Sigmoid colon (tissue), 4 donors: ENCODE data around the gene ZNF492.

Source experiments
- POLR2A ChIP-seq, 2 donors: fragments of 450-650 bp; IDR thresholded peaks; one replicate each; pipeline ENCODE4 v1.6.1; 2016; ENCODE audit warnings: antibody characterized with exemption in 2 of 2, mild to moderate bottlenecking in 2 of 2, moderate library complexity in 2 of 2
- POLR2AphosphoS5 ChIP-seq, 4 donors: sonication (generic); formaldehyde crosslinking; IDR thresholded peaks; one replicate each; pipeline ENCODE4 v1.6.1; 2017; ENCODE audit warnings: antibody characterized with exemption in 4 of 4
- TF ChIP-seq, protein P1 (sequence below), 4 experiments: fragments of 450-650 bp in 3 of 4; fragments of 200-600 bp in 1 of 4; IDR thresholded peaks; one replicate each; pipeline ENCODE4 v1.5.1; 2016 to 2019; ENCODE audit warnings: antibody characterized with exemption in 4 of 4, mild to moderate bottlenecking in 3 of 4, moderate library complexity in 2 of 4

DNA sequence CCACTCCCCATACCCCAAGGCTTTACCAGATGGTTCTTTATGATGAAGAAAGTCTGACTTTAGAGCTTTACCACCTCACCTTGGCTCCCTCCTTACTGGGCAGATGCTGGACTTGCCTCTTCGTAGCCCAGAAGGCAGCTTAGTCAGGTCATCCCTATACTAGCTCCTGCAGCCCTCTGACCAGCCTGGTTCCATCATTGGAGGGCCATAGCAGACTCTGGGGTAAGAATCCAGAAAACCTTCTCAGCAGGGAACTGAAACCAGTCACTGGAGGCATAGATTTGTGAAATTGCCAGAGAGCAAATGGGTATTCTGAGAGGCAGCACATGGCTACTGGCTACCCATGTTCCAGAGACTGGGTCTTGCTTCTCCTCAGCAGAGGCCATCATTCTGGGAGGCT is 21.8 kb upstream of the ZNF492 start:
- TF ChIP-seq, protein P1, sequence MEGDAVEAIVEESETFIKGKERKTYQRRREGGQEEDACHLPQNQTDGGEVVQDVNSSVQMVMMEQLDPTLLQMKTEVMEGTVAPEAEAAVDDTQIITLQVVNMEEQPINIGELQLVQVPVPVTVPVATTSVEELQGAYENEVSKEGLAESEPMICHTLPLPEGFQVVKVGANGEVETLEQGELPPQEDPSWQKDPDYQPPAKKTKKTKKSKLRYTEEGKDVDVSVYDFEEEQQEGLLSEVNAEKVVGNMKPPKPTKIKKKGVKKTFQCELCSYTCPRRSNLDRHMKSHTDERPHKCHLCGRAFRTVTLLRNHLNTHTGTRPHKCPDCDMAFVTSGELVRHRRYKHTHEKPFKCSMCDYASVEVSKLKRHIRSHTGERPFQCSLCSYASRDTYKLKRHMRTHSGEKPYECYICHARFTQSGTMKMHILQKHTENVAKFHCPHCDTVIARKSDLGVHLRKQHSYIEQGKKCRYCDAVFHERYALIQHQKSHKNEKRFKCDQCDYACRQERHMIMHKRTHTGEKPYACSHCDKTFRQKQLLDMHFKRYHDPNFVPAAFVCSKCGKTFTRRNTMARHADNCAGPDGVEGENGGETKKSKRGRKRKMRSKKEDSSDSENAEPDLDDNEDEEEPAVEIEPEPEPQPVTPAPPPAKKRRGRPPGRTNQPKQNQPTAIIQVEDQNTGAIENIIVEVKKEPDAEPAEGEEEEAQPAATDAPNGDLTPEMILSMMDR (IDR thresholded peaks at IDR 0.05) = no peak
- TF ChIP-seq POLR2A (IDR thresholded peaks at IDR 0.05) = no peak
- no peak for TF ChIP-seq POLR2AphosphoS5 (IDR thresholded peaks at IDR 0.05)
